Measurements from ENCODE around the gene SIGLEC6.
"Not testable (repeated sequence)": the region's sequence is repeated elsewhere in the genome, so short reads cannot be mapped to it uniquely, and the experiment has no call there.

Gene SIGLEC6

GRCh38 chr19:51508059-51508733, 23.3 kb downstream of the SIGLEC6 start:
- no peak for DNase-seq

DNA sequence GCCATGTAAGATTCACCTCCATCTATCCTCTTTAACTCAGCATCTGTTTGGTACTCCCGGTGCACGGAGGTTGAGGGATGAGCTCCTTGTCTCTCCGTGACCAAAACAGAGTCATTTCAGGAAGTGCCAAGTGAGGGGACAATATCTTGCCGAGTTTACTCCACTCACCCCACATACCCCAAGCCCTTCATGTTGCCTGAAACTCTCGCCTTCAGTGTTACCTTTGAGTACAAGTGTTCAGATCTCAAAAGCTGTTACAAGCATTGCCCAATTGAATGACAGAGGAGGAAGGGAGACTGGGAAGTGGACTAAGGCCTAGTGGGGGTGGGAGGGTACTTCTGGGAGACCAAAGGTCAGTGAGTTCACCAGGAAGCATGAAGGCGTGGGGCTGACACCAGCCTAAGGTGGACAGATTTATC, 23.8 kb downstream of the SIGLEC6 start:
- DNase-seq, result no peak

DNA sequence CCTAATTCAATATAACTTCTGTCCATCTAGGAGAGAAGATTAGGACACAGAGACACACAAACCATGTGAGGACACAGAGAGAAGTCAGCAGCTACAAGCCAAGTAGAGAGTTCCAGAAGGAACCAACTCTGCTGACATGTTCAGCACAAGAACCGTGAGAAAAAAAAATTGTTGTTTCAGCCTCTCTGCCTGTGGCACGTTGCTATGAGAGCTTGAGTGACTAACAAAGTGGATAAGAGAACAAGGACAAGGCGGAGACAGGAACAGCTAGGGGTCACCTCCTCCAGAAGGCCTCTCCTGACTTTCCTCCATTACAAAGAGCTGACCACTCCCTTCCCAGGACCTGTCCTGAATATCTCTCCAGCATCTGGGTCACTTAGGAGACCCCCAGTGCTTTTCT, 24.3 kb downstream of the SIGLEC6 start:
- no peak for DNase-seq

- no peak for DNase-seq
Observed at GRCh38 chr19:51505904-51506303, 25.6 kb downstream of the SIGLEC6 start.

DNA sequence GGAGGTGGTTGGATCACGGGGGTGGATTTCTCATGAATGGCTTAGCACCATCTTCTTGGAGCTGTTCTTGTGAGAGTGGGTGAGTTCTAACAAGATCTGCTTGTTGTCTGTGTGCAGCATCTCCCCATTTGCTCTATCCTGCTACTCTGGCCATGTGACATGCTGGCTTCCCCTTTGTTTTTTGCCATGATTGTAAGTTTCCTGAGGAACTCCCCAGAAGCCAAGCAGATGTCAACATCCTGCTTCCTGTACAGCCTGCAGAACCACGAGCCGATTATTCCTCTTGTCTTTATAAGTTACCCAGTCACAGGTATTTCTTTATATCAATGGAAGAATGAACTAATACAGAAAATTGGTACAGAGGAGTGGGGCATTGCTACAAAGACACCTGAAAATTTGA, 27.6 kb downstream of the SIGLEC6 start:
- DNase-seq, result no peak

GRCh38 chr19:51503286-51503817, 28.1 kb downstream of the SIGLEC6 start:
- DNase-seq, result no peak

- no peak for DNase-seq
Observed at GRCh38 chr19:51501594-51502263, 29.7 kb downstream of the SIGLEC6 start, which contains the start of gene SIGLEC12. Gene SIGLEC12, minus strand, starts transcription at chr19:51501800. Its CDS starts 67 bp downstream, at chr19:51501733.

- DNase-seq, result not testable (repeated sequence)
Observed at GRCh38 chr19:51500931-51501330, 30.5 kb downstream of the SIGLEC6 start.

DNA sequence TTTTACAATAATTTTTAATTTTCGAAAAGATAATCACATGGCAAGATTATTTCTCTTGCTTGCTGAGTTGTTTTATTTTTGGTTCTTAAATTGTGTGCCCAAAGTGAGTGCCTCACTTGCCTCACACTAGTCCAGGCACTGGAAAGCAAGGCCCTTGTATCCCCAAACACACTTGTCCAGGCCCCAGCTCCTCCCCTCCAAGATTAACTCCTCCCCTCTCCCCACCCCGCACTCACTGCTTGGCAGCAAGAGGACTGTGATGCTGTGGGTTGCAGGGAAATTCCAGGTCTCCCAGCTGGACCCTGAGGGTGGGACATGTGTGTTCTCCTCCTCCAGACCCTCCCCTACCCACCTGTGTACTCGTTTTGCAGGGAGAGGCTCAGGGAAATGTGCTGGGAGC, 33.8 kb downstream of the SIGLEC6 start:
- no peak for DNase-seq

- no peak for DNase-seq
Observed at GRCh38 chr19:51493776-51494175, 37.7 kb downstream of the SIGLEC6 start.

GRCh38 chr19:51491586-51491985, 39.9 kb downstream of the SIGLEC6 start:
- no peak for DNase-seq

GRCh38 chr19:51490676-51491075, 40.8 kb downstream of the SIGLEC6 start:
- no peak for DNase-seq

GRCh38 chr19:51489113-51489512, 42.4 kb downstream of the SIGLEC6 start:
- DNase-seq, result no peak

- no peak for DNase-seq
Observed at GRCh38 chr19:51488491-51488890, 43.0 kb downstream of the SIGLEC6 start.

GRCh38 chr19:51485960-51486660, 45.4 kb downstream of the SIGLEC6 start:
- no peak for DNase-seq

DNA sequence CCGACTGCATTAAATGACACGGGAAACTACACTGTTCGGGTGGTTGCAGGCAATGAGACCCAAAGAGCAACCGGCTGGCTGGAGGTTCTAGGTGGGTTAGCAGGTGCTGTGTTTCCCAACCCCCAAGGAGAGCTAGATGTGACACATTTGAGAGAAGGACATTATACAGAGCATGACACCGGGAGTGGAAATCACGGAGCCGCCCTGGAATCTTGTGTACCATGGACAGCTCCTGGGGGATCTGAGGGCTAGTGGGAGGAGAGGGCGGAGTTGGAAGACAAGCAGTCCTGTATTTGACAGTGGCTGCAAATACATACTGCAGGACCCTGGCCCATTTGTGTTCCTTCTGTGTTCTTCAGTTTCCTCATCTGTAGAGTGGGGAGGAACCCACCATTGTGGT, 50.9 kb downstream of the SIGLEC6 start:
- DNase-seq, result no peak

DNA sequence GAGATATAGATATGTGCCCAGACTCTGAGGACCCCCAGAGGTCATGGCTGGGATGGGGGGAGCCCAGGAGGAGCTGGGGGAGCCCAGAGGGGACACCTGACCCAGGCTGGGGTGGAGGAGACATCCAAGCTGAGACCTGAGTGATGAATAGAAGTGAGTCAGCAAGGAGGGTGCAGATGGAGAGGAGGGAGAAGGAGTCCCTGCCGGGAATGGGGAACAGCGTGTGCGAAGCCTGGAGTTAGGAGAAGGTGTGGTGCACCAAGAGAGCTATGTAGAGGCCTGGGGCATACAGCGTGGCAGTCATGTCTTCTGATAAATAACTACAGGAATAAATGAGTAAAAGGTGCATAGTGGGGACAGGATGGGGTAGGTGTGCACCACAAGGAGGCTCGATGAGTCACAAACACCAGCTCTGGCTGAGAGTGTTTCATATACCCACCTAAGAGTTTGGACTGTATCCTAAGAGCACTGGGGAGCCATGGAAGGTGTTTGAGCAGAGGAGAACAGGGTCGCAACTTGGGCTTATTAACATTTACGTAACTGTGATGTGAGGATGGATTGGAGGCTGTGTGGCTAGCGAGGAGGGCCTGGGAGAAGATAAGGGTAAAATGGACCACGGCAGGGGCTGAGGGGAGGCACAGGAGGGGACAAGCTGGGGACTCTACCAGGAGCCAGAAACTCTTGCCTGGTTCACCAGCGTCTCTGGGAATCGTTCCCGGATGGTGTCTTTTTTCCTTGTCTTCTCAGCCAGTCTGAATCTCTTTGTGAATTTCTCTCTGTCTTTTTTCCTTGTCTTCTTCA, 51.7 kb downstream of the SIGLEC6 start:
- no peak for DNase-seq

GRCh38 chr19:51478381-51479234, 52.9 kb downstream of the SIGLEC6 start, which contains the start of gene CEACAM18:
Gene CEACAM18, plus strand, starts transcription at chr19:51478539.
- DNase-seq, result no peak

GRCh38 chr19:51477344-51477743, 54.1 kb downstream of the SIGLEC6 start:
- no peak for DNase-seq

DNA sequence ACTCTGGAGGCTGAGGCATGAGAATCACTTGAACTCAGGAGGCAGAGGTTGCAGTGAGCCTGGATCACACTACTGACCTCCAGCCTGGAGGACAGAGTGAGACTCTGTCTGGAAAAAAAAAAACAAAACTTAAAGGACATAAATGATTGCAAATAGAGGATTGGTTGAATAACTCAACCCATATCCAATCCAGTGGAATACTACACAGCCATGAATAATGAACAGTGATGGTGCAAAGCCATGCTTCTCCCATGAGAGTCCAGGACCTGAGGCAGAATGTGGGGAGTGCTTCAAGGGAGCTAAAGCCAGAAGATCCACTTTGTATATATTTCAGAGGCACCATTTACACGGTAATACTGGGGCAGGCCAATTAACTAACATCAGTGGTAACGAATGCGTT, 55.3 kb downstream of the SIGLEC6 start:
- no peak for DNase-seq

DNA sequence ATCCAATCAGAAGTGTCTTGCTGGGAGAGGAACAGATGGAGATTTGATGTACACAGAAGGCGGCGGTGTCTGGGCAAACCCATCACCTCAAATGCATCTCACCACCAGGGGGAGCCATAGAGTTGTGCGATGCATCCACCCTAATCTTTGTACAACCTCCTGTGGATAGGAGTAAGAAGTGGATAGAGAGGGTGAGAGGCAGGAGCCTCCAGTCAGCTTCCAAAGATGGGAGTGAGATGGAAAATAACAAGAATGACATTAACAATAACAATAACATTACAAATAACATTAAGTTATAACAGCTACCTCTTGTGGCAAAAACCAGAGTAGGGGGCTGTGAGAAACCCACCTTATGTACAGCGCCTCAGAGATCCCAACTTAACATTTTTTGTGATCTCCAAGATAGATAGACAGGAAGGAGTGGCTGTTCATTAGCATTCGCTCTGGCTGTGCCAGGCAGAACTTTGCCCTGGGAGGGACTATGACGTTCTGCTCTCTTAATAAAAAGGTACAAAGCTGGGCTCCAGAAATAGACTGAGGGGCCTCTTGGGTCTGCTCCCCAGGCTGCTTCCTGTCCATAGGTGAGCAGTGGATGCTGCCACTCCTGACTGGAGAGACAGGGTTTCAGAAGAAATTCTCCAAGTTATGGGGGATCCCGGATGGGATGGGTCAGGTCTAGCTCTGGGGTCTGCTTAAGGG, 58.3 kb downstream of the SIGLEC6 start:
- DNase-seq, result peak; percentile 40

Data from DMS79 treated with DMSO at 0.1 percent for 48 hours (cell line).